Muscle of leg (tissue), 11 donors: Measurements from ENCODE around the gene IGFL4. TPM values are rescaled to one million over a fixed set of nuclear protein-coding genes. Genes with fewer than 3 reads are reported as not detected.

Source experiments
- DNase-seq: peaks from one replicate; pipeline ENCODE4 v3.0.0; 2013
- H3K27ac ChIP-seq: one replicate; pipeline ENCODE4 v1.5.1; 2013; ENCODE audit warnings: mild to moderate bottlenecking, low read length, control low read depth
- H3K27me3 ChIP-seq: one replicate; pipeline ENCODE4 v1.6.1; 2013; ENCODE audit warnings: low read length; ENCODE audit not compliant: control insufficient read depth, insufficient read depth
- H3K36me3 ChIP-seq: one replicate; pipeline ENCODE4 v1.6.1; 2013; ENCODE audit warnings: low read length; ENCODE audit not compliant: control insufficient read depth, insufficient read depth
- H3K4me1 ChIP-seq: one replicate; pipeline ENCODE4 v1.6.1; 2013; ENCODE audit warnings: low read length; ENCODE audit not compliant: control insufficient read depth, insufficient read depth
- H3K4me3 ChIP-seq: one replicate; pipeline ENCODE4 v1.5.1; 2013; ENCODE audit warnings: low read length, control low read depth
- H3K9me3 ChIP-seq: replicated peaks from 2 replicates; pipeline ENCODE4 v1.6.1; 2013; ENCODE audit warnings: low read depth, low read length; ENCODE audit not compliant: control insufficient read depth
- WGBS: methylation state at CpG from one replicate; pipeline ENCODE4 v1.1.5; 2013; ENCODE audit warnings: missing lambda C conversion rate; ENCODE audit not compliant: insufficient coverage; 5-methylcytosine and 5-hydroxymethylcytosine counted together
- polyA plus RNA-seq, 8 donors: library from polyadenylated mRNA; unstranded; fragments of 120-200 nt; gene quantifications; one replicate each; pipeline versions ENCODE4 v1.2.1 to v1.2.3, GENCODE V29; 2013; ENCODE audit warnings: inconsistent platforms in 1 of 8, low replicate concordance in 1 of 8; ENCODE audit not compliant: insufficient read length in 8 of 8, insufficient read depth in 1 of 8
- total RNA-seq: library from RNA; stranded (reverse); fragments of 120-200 nt; gene quantifications from one replicate; pipeline ENCODE4 v1.2.4, GENCODE V29; 2013

Gene IGFL4
- total and polyA plus RNA-seq, 9 donors, result 1.2 to 11.3 (median 2.4) TPM

- peaks cover 14% of the 10 kb centered on the region for H3K27me3 ChIP-seq
- peaks cover 3% of the 10 kb centered on the region for H3K4me1 ChIP-seq
- WGBS, result 49% methylated on average over 5 of the region's 7 CpGs
These were observed 24.8 kb upstream of the IGFL4 start for GRCh38 chr19:46065486-46066071.

DNA sequence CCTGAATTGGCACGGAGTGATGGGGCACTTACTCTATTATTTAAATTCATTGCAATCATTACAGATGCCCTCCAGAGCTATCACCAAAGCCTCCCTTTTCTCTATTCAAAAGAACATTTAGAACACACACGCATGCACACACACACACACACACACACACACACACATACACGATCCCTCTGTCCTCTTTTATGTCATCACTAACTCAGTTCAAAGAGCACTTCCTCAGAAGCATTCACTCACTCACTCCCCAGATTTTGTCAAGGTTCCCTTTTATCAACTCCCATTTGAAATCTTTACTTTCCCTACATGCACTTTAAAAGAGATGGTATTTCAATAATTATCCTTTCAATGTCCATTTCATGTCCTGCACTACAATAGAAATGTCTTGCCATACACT lies 22.4 kb upstream of the IGFL4 start:
- no peak overlapping the region for H3K27ac ChIP-seq
- H3K27me3 ChIP-seq, result peaks cover 12% of the 10 kb centered on the region
- H3K36me3 ChIP-seq, result no peaks in the 10 kb centered on the region
- no peak overlapping the region for H3K4me3 ChIP-seq
- H3K9me3 ChIP-seq, result peaks cover 3% of the 10 kb centered on the region
- H3K4me1 ChIP-seq, result no peaks in the 10 kb centered on the region
- no peak for DNase-seq
- WGBS, result 69% methylated on average over 2 of the region's 3 CpGs

More at GRCh38 chr19:46065486-46066071, 24.8 kb upstream of the IGFL4 start:
- no peak overlapping the region for H3K27ac ChIP-seq
- H3K36me3 ChIP-seq, result no peaks in the 10 kb centered on the region
- no peak for DNase-seq
- H3K4me3 ChIP-seq, result no peak overlapping the region
- peaks cover 3% of the 10 kb centered on the region for H3K9me3 ChIP-seq

GRCh38 chr19:46060012-46060411 lies 19.2 kb upstream of the IGFL4 start:
- peaks cover 3% of the 10 kb centered on the region for H3K9me3 ChIP-seq
- H3K4me1 ChIP-seq, result no peaks in the 10 kb centered on the region
- no peak for DNase-seq
- H3K36me3 ChIP-seq, result no peaks in the 10 kb centered on the region
- 100% methylated on average over 1 of the region's 2 CpGs for WGBS
- no peak overlapping the region for H3K27ac ChIP-seq
- H3K27me3 ChIP-seq, result no peaks in the 10 kb centered on the region
- H3K4me3 ChIP-seq, result no peak overlapping the region

DNA sequence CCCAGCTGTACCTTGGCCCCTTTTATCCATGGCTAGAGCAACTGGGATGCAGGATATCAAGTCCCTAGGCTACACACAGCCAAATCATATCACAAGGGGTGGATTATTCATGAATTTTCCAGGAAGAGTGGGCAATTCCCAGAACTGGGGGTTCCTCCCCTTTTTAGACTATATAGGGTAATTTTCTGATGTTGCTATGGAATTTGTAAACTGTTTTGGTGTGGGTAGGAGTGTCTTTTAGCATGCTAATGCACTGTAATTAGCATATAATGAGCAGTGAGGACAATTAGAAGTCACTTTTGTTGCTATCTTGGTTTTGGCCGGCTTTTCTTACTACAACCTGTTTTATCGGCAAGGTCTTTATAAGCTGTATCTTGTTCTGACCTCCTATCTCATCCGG lies 18.0 kb upstream of the IGFL4 start:
- Histone ChIP-seq H3K36me3 (no peaks in the 10 kb centered on the region), H3K27ac (no peak overlapping the region), H3K4me1 (no peaks in the 10 kb centered on the region), H3K27me3 (no peaks in the 10 kb centered on the region), H3K4me3 (no peak overlapping the region), H3K9me3 (peaks cover 3% of the 10 kb centered on the region)
- WGBS, result 70% methylated on average over 2 of the region's 3 CpGs
- DNase-seq, result no peak

DNA sequence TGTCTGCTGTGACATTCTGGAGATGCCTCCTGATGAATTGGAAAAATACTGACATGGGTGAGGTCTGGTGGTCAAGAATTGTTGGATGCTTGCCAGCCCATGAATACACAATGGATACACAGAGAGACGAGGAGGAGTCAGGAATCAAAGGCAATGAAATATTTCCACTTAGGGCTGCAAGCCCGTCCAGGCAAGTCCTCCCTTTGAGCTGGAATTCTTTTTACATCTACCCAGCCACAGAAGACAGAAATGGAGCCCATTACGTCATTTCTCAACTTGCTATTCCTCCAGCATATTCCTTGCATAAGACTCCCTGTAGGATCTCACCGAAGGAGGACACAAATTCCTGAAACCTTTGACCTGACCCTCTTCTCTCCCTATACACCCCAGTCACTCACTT lies 15.7 kb upstream of the IGFL4 start:
- WGBS, result 44% methylated on average over 3 of the region's 4 CpGs
- Histone ChIP-seq H3K27me3 (peaks cover 2% of the 10 kb centered on the region), H3K4me1 (no peaks in the 10 kb centered on the region), H3K9me3 (no peaks in the 10 kb centered on the region), H3K36me3 (no peaks in the 10 kb centered on the region), H3K4me3 (no peak overlapping the region), H3K27ac (no peak overlapping the region)
- no peak for DNase-seq

DNA sequence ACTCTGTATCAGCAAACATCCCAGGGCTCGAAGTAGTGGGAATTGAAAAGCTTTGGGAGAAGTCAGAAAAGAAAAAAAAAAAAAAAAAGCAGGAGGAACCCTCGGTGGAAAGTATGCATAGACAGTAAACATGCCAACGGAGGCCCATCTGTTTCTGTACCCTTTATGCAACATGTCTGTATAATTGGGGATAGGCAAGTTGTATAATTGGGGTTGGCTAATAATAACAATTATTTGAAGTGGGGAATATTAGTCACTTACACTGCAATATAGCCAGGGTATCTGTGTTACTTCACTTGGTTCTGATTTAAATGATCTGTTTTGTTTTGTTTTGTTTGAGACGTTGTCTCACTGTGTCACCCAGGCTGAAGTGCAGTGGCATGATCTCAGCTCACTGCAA lies 12.1 kb upstream of the IGFL4 start:
- 67% methylated on average over 1 of the region's 4 CpGs for WGBS
- no peaks in the 10 kb centered on the region for H3K9me3 ChIP-seq
- DNase-seq, result no peak
- no peak overlapping the region for H3K4me3 ChIP-seq
- no peak overlapping the region for H3K27ac ChIP-seq
- H3K36me3 ChIP-seq, result no peaks in the 10 kb centered on the region
- no peaks in the 10 kb centered on the region for H3K4me1 ChIP-seq
- H3K27me3 ChIP-seq, result peaks cover 9% of the 10 kb centered on the region

DNA sequence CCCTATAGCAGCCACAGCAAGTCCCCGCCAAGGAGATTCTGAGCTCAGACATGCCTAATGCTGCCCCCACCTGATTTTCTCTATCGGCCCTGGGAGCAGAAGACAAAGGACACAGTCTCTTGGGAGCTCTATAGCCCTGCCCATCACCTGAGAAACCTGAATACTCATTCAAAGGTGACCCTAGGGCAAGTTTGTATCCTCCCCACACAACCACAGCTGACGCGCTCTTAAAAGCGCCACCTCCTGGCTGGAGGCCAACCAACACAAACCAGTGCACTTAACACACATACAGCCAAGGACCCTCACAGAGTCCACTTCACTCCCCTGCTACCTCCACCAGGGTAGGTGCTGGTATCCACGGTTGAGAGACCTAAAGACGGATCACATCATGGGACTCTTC lies 8.8 kb upstream of the IGFL4 start:
- WGBS, result 55% methylated on average over 1 of the region's 7 CpGs
- Histone ChIP-seq H3K27me3 (peaks cover 10% of the 10 kb centered on the region), H3K4me1 (no peaks in the 10 kb centered on the region), H3K36me3 (no peaks in the 10 kb centered on the region), H3K27ac (no peak overlapping the region), H3K4me3 (no peak overlapping the region), H3K9me3 (no peaks in the 10 kb centered on the region)
- DNase-seq, result no peak

DNA sequence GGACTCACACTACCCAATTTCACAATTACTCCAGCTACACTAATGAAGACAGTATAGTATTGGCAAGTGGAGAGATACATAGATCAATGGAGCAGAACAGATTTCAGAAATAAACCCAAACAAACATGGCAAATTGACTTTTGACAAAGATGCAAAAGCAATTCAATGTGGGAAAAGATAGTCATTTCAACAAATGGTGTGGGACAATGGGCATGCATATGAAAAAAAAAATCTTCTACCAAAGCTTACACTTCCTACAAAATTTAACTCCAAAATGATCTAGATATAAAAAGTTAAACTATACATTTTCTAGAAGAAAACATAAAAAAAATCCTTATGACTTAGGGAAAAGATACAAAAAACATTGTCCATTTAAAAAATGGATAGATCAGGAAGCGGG lies 2.7 kb upstream of the IGFL4 start:
- Histone ChIP-seq H3K4me1 (peaks cover 13% of the 10 kb centered on the region), H3K27me3 (peaks cover 3% of the 10 kb centered on the region), H3K27ac (no peak overlapping the region), H3K9me3 (no peaks in the 10 kb centered on the region), H3K4me3 (no peak overlapping the region), H3K36me3 (no peaks in the 10 kb centered on the region)
- DNase-seq, result no peak
- WGBS, result no CpG with 5 or more reads among the region's 1 CpG

DNA sequence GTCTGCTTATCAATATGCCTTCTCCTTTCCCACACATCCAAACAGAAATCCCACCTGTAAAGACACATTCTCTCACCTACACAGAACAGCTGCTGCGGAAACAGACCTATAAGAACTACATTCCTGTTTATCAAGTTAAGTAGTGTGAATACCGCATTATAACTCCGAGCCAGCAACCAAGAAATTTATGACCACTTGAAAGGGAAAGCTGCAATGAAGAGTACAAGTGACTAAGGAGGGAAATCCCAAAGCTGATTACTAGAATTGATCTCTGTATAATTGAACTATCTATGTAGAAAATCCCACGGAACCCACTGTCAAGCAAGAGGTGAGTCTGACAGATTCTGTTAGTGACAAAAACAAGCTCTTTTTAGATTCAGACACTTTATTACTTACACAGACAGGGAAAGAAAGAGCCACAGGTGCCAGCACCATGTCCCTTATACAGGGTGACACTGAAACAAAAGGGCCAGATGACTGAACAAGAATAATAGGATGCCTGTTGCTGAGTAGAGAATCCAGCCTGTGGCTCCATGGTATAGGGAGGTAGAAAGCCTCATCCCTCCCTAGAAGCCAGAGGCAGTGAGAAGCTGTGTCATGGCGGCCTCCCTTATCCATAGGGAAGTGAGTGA lies 1.6 kb upstream of the IGFL4 start:
- WGBS, result no CpG with 5 or more reads among the region's 5 CpGs
- H3K4me3 ChIP-seq, result no peak overlapping the region
- no peaks in the 10 kb centered on the region for H3K9me3 ChIP-seq
- no peaks in the 10 kb centered on the region for H3K36me3 ChIP-seq
- peaks cover 14% of the 10 kb centered on the region for H3K4me1 ChIP-seq
- no peak for DNase-seq
- no peak overlapping the region for H3K27ac ChIP-seq
- H3K27me3 ChIP-seq, result peaks cover 3% of the 10 kb centered on the region

DNA sequence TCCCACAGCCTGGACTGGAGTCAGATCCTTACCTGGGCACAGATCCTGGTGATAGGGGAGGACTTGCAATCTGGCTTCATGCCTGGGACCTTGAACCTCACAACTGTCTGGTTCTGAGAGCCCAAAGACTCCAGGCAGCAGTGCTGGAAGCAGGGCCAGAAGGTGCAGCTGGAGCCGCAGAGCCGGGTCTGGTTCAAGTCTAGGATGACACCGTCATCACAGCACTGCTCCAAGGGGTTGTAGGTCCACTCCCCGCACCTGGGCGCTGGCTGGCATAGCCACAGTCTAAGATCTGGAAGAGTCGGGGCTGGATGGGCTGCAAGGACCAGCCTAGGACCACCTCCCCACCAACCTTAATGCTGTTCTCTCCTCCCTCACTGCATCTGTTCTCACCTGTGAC lies 677 bp downstream of the IGFL4 start:
- peaks cover 33% of the 10 kb centered on the region for H3K4me1 ChIP-seq
- H3K9me3 ChIP-seq, result no peaks in the 10 kb centered on the region
- H3K27ac ChIP-seq, result no peak overlapping the region
- 85% methylated on average over 5 of the region's 6 CpGs for WGBS
- H3K27me3 ChIP-seq, result peaks cover 3% of the 10 kb centered on the region
- no peak for DNase-seq
- H3K36me3 ChIP-seq, result no peaks in the 10 kb centered on the region
- no peak overlapping the region for H3K4me3 ChIP-seq

- Histone ChIP-seq H3K4me3 (no peak overlapping the region), H3K36me3 (no peaks in the 10 kb centered on the region), H3K4me1 (peaks cover 53% of the 10 kb centered on the region), H3K27me3 (no peaks in the 10 kb centered on the region), H3K27ac (peak overlapping the region; percentile 53), H3K9me3 (no peaks in the 10 kb centered on the region)
- DNase-seq, result peak; percentile 51
- WGBS, result 49% methylated on average over 3 of the region's 3 CpGs
These were observed 4.1 kb downstream of the IGFL4 start for GRCh38 chr19:46036744-46037128.
